ENCODE data around the gene NACC2.

Gene NACC2

GRCh38 chr9:136133959-136134484 lies 38.9 kb upstream of the NACC2 start:
- Histone ChIP-seq H2AFZ (ENCODE audit: low read length) (no peak overlapping the region), H3K36me3 (ENCODE audit: insufficient read depth, low read length) (no peaks in the 10 kb centered on the region), H3K4me1 (ENCODE audit: insufficient read depth, low read length, poor library complexity, severe bottlenecking) (no peaks in the 10 kb centered on the region), H3K4me3 (ENCODE audit: low read length, poor library complexity, severe bottlenecking) (no peak overlapping the region), H4K20me1 (ENCODE audit: insufficient read depth, low read length, poor library complexity, severe bottlenecking) (no peaks in the 10 kb centered on the region), H3K9me3 (ENCODE audit: insufficient read depth, low read depth, low read length) (no peaks in the 10 kb centered on the region), H3K9ac (ENCODE audit: low read depth, low read length, poor library complexity, severe bottlenecking) (no peak overlapping the region), H3K9me2 (replicated peaks; ENCODE audit: low read depth, low read length) (no peaks in the 10 kb centered on the region), H3K4me2 (ENCODE audit: low read depth, low read length, poor library complexity, severe bottlenecking) (no peak overlapping the region), H3F3A (ENCODE audit: low read depth) (no peaks in the 10 kb centered on the region), H3K79me2 (ENCODE audit: insufficient read depth, low read length) (no peaks in the 10 kb centered on the region), H3K27me3 (ENCODE audit: insufficient read depth, low read length, poor library complexity, severe bottlenecking) (no peaks in the 10 kb centered on the region)
- no peak for TF ChIP-seq CTCF (conservative IDR thresholded peaks at IDR 0.05; ENCODE audit: low read length)
- no peak for TF ChIP-seq EZH2phosphoT487 (IDR thresholded peaks at IDR 0.05; ENCODE audit: borderline replicate concordance)

DNA sequence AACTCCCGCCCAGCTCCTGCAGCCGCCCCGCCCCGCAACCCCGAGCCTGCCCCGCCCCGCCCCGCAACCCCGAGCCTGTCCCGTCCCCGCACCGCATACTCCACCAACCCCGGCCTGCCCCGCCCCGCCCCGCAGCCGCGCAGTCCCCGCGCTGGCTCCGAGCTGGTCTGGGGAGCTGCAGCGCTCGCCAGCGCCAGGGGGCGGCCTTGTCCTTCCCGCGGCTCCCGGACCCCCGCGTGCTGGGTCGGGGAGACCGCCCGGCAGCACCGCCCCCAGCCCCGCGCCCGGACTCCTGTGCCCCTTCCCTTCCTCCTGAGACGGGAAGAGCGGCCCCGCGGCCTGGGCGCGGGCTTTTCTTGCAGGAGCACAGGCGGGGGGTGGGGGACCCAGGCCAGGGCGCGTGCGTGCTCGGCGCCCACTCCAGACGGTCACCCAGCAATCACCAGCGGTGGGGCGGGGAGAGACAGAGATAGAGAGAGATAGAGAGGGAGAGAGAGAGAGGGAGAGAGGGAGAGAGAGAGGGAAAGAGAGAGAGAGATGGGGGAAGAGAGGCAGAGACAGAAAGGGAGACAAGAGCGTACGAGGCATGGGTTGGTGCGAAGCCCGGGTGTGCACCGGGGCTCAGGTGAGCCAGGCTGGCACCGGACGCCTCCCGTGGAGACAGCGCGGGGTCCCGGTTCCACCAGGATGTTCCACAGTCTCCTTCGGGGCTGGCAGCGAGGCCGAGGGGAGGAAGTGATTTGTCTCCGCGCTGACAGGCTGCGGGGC lies 38.3 kb upstream of the NACC2 start:
- Histone ChIP-seq H3K9me2 (replicated peaks; ENCODE audit: low read depth, low read length) (no peaks in the 10 kb centered on the region), H2AFZ (ENCODE audit: low read length) (no peak overlapping the region), H3K4me1 (ENCODE audit: insufficient read depth, low read length, poor library complexity, severe bottlenecking) (no peaks in the 10 kb centered on the region), H3K9me3 (ENCODE audit: insufficient read depth, low read depth, low read length) (no peaks in the 10 kb centered on the region), H3K27me3 (ENCODE audit: insufficient read depth, low read length, poor library complexity, severe bottlenecking) (no peaks in the 10 kb centered on the region), H3K79me2 (ENCODE audit: insufficient read depth, low read length) (no peaks in the 10 kb centered on the region), H3F3A (ENCODE audit: low read depth) (no peaks in the 10 kb centered on the region), H3K4me3 (ENCODE audit: low read length, poor library complexity, severe bottlenecking) (no peak overlapping the region), H3K36me3 (ENCODE audit: insufficient read depth, low read length) (no peaks in the 10 kb centered on the region), H3K4me2 (ENCODE audit: low read depth, low read length, poor library complexity, severe bottlenecking) (no peak overlapping the region), H3K9ac (ENCODE audit: low read depth, low read length, poor library complexity, severe bottlenecking) (no peak overlapping the region), H4K20me1 (ENCODE audit: insufficient read depth, low read length, poor library complexity, severe bottlenecking) (no peaks in the 10 kb centered on the region)
- no peak for TF ChIP-seq CTCF (conservative IDR thresholded peaks at IDR 0.05; ENCODE audit: low read length)
- TF ChIP-seq EZH2phosphoT487 (IDR thresholded peaks at IDR 0.05; ENCODE audit: borderline replicate concordance): no peak

DNA sequence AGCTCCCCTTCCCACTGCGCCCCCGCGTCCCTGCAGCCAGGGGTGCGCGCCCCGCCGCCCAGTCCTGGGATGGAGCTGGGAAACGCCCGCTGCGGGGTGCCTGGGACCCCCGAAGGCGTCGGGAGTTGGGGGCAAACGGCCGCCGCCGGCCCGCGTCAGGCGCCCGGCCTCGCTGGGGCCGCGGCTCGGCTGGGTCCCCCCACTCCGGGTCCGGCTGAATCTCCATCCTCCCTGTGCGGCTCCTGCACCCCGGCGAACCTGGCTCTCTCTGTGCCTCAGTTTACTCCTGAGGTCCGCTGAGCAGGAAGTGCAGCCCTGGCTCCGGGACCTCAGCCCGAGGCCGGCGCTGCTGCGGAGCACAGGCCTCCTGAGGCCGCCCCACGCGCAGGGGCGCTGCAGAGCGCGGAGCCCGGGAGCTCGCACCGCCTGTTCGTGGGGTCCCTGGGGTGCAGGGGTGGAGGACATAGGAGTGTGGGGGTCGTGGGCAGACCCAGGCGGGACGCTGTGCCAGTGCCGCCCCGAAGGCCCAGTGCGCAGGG lies 37.5 kb upstream of the NACC2 start:
- no peaks in the 10 kb centered on the region for H3K36me3 ChIP-seq (ENCODE audit: insufficient read depth, low read length)
- TF ChIP-seq CTCF (conservative IDR thresholded peaks at IDR 0.05; ENCODE audit: low read length) (no peak), EZH2phosphoT487 (IDR thresholded peaks at IDR 0.05; ENCODE audit: borderline replicate concordance) (no peak)
- no peak overlapping the region for H3K9ac ChIP-seq (ENCODE audit: low read depth, low read length, poor library complexity, severe bottlenecking)
- H3K4me1 ChIP-seq (ENCODE audit: insufficient read depth, low read length, poor library complexity, severe bottlenecking): no peaks in the 10 kb centered on the region
- no peaks in the 10 kb centered on the region for H3F3A ChIP-seq (ENCODE audit: low read depth)
- no peak overlapping the region for H3K4me2 ChIP-seq (ENCODE audit: low read depth, low read length, poor library complexity, severe bottlenecking)
- H3K79me2 ChIP-seq (ENCODE audit: insufficient read depth, low read length): no peaks in the 10 kb centered on the region
- H3K4me3 ChIP-seq (ENCODE audit: low read length, poor library complexity, severe bottlenecking): no peak overlapping the region
- H4K20me1 ChIP-seq (ENCODE audit: insufficient read depth, low read length, poor library complexity, severe bottlenecking): no peaks in the 10 kb centered on the region
- H3K27me3 ChIP-seq (ENCODE audit: insufficient read depth, low read length, poor library complexity, severe bottlenecking): no peaks in the 10 kb centered on the region
- H3K9me2 ChIP-seq (replicated peaks; ENCODE audit: low read depth, low read length): no peaks in the 10 kb centered on the region
- no peak overlapping the region for H2AFZ ChIP-seq (ENCODE audit: low read length)
- no peaks in the 10 kb centered on the region for H3K9me3 ChIP-seq (ENCODE audit: insufficient read depth, low read depth, low read length)
